ENCODE results near the gene TCFL5.

The TCFL5 gene

GRCh38 chr20:62836967-62837490, 24.6 kb downstream of the TCFL5 start:
- no peak for DNase-seq (ENCODE audit: extremely low read depth, low read depth)
- TF ChIP-seq CTCF (IDR thresholded peaks at IDR 0.05; ENCODE audit: low read depth, low read length), result no peak

DNA sequence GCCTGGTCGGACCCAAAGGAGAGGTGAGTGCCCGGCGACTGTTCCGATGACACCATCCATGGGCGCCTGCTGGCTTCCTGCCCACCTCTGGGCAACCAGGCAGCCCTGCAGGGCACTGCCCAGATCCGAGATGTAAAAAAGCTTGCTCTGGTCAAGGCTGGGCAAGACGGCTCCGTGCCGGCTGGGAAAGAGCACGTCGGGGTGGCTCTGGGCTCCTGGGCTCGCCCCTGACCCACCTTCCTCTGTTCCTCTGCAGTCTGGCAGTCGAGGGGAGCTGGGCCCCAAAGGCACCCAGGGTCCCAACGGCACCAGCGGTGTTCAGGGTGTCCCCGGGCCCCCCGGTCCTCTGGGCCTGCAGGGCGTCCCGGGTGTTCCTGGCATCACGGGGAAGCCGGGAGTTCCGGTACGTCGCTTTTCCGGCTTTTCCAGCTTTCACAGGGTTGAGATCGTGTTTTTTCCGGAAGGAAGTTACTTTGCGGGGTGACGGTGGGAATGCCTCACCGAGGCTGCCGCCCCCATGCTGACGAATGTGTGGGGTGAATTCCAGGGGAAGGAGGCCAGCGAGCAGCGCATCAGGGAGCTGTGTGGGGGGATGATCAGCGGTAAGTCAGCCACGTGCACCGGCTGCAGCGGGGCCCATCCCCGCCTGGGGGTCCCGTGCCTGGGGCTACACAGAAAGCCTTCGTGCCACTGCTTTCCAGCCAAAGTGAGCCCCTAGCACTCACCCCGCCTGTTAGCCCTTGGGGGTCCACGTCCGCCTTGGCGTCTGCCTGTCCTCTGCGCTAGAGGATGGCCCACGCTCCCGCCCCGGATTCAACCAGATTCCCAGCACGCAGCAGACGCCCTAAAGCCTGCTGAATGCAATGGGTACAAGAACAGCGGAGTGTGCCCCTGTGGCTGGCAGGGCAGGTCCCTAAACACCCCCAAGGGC, 25.4 kb downstream of the TCFL5 start:
- no peak for TF ChIP-seq CTCF (IDR thresholded peaks at IDR 0.05; ENCODE audit: low read depth, low read length)
- DNase-seq (ENCODE audit: extremely low read depth, low read depth), result no peak

DNA sequence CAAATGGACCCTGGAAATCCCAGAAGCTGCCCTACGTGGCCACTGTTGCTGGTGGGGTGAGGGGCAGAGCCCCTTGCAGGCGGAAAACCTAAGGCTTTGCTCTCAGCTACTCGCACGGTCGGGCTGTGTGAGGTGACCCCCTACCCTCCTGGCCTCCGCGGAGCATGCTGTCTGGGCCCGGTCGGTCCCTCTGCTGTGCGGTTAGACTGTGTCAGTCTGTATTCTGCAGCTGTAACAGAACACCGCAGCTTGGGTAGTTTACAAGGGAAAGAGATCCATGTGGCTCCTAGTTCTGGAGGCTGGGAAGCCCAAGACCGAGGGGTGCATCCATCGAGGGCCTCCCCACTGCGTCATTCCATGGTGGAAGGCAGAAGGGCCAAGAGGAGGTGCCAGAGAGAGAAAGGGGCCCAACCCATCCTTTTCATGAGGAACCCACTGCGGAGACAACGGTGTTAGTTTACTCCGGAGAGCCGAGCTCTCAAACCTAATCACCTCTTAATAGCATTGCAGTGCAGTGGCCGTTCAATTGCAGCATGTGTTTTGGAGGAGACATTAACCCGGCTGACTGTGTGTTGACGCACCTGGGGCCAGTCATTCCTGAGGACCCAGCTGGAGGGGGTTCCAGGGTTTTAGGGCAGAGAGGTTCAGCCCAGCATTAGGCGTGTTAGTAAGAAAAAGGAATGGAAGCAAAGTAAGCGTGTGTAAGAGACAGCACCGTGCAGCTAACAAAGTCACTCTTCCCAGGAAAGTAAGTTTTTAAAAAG, 26.5 kb downstream of the TCFL5 start:
- TF ChIP-seq CTCF (IDR thresholded peaks at IDR 0.05; ENCODE audit: low read depth, low read length), result no peak

GRCh38 chr20:62832951-62833391, 28.7 kb downstream of the TCFL5 start:
- TF ChIP-seq CTCF (IDR thresholded peaks at IDR 0.05; ENCODE audit: low read depth, low read length), result no peak
- no peak for DNase-seq (ENCODE audit: extremely low read depth, low read depth)

More for the DNA sequence above, 26.5 kb downstream of the TCFL5 start:
- DNase-seq (ENCODE audit: extremely low read depth, low read depth), result no peak

GRCh38 chr20:62832212-62832922, 29.3 kb downstream of the TCFL5 start:
- no peak for DNase-seq (ENCODE audit: extremely low read depth, low read depth)

GRCh38 chr20:62831854-62832211, 29.8 kb downstream of the TCFL5 start:
- TF ChIP-seq CTCF (IDR thresholded peaks at IDR 0.05; ENCODE audit: low read depth, low read length), result no peak
- no peak for DNase-seq (ENCODE audit: extremely low read depth, low read depth)

More at GRCh38 chr20:62832212-62832922, 29.3 kb downstream of the TCFL5 start:
- no peak for TF ChIP-seq CTCF (IDR thresholded peaks at IDR 0.05; ENCODE audit: low read depth, low read length)
